GM21619 (cell line): Measurements from ENCODE around the gene WDR59.
A peak's percentile ranks its signal among the peaks of the same experiment; 100 is the strongest.
"Not testable (repeated sequence)": the region's sequence is repeated elsewhere in the genome, so short reads cannot be mapped to it uniquely, and the experiment has no call there.

Experiments used
- ATAC-seq: cut with Tn5 transposase; IDR thresholded peaks from one replicate; pipeline ENCODE4 v1.9.1; 2021; ENCODE audit not compliant: unreplicated experiment

The WDR59 gene

GRCh38 chr16:75012380-75013081 lies 27.6 kb upstream of the WDR59 start:
- peak; percentile 20 for ATAC-seq

- ATAC-seq = peak; percentile 63
Observed at GRCh38 chr16:75011634-75012307, 26.8 kb upstream of the WDR59 start.

- ATAC-seq = no peak
Observed at GRCh38 chr16:75010427-75010826, 25.5 kb upstream of the WDR59 start.

GRCh38 chr16:75007443-75007842 lies 22.5 kb upstream of the WDR59 start:
- ATAC-seq = no peak

GRCh38 chr16:75005697-75006096 lies 20.8 kb upstream of the WDR59 start:
- no peak for ATAC-seq

GRCh38 chr16:75004460-75004859 lies 19.5 kb upstream of the WDR59 start:
- no peak for ATAC-seq

GRCh38 chr16:75003931-75004330 lies 19.0 kb upstream of the WDR59 start:
- no peak for ATAC-seq

- ATAC-seq = no peak
Observed at GRCh38 chr16:75002474-75002873, 17.6 kb upstream of the WDR59 start.

GRCh38 chr16:75000481-75001081 lies 15.7 kb upstream of the WDR59 start:
- ATAC-seq = no peak

- ATAC-seq = no peak
Observed at GRCh38 chr16:74999609-75000480, 14.9 kb upstream of the WDR59 start.

GRCh38 chr16:74999219-74999608 lies 14.3 kb upstream of the WDR59 start:
- peak; percentile 23 for ATAC-seq

- peak; percentile 58 for ATAC-seq
Observed at GRCh38 chr16:74998481-74999218, 13.7 kb upstream of the WDR59 start, which contains the start of gene ZNRF1. Gene ZNRF1, plus strand, starts transcription at chr16:74999024. Its CDS starts 648 bp downstream, at chr16:74999672.

- no peak for ATAC-seq
Observed at GRCh38 chr16:74997042-74997491, 12.1 kb upstream of the WDR59 start.

GRCh38 chr16:74995986-74996385 lies 11.1 kb upstream of the WDR59 start:
- no peak for ATAC-seq

GRCh38 chr16:74991593-74992403 lies 6.9 kb upstream of the WDR59 start:
- no peak for ATAC-seq

- ATAC-seq = no peak
Observed at GRCh38 chr16:74991268-74991592, 6.3 kb upstream of the WDR59 start.

GRCh38 chr16:74990832-74991231 lies 5.9 kb upstream of the WDR59 start:
- no peak for ATAC-seq

GRCh38 chr16:74989864-74990263 lies 4.9 kb upstream of the WDR59 start:
- ATAC-seq = not testable (repeated sequence)

GRCh38 chr16:74987027-74987681 lies 2.2 kb upstream of the WDR59 start:
- ATAC-seq = no peak
